Endodermal cell (in vitro differentiated cells): Measurements from ENCODE around the gene OR52M1. TPM values are rescaled to one million over a fixed set of nuclear protein-coding genes. Genes with fewer than 3 reads are reported as not detected.

ENCODE experiments used
- DNase-seq: peaks from one replicate; pipeline ENCODE4 v3.0.0-alpha.2; 2017
- H3K27ac ChIP-seq: 2 replicates; pipeline ENCODE4 v1.5.1; 2013; ENCODE audit warnings: mild to moderate bottlenecking, low read depth, low read length, moderate library complexity
- H3K27me3 ChIP-seq: 2 replicates; pipeline ENCODE4 v1.6.1; 2013; ENCODE audit warnings: mild to moderate bottlenecking, low read length, moderate library complexity; ENCODE audit not compliant: insufficient read depth, control insufficient read depth, poor library complexity, severe bottlenecking
- H3K36me3 ChIP-seq: 2 replicates; pipeline ENCODE4 v1.7.0; 2013; ENCODE audit warnings: mild to moderate bottlenecking, low read length, moderate library complexity; ENCODE audit not compliant: control insufficient read depth, insufficient read depth
- H3K4me1 ChIP-seq: one replicate; pipeline ENCODE4 v1.7.0; 2013; ENCODE audit warnings: low read length; ENCODE audit not compliant: control insufficient read depth, insufficient read depth
- H3K4me3 ChIP-seq: 2 replicates; pipeline ENCODE4 v1.5.1; 2013; ENCODE audit warnings: mild to moderate bottlenecking, low read length, moderate library complexity
- H3K9ac ChIP-seq: 2 replicates; pipeline ENCODE4 v1.6.1; 2013; ENCODE audit warnings: mild to moderate bottlenecking, low read length, moderate library complexity; ENCODE audit not compliant: poor library complexity, severe bottlenecking; ENCODE audit errors: extremely low read depth
- H3K9me3 ChIP-seq: 2 replicates; pipeline ENCODE4 v1.6.1; 2013; ENCODE audit warnings: mild to moderate bottlenecking, low read length, moderate library complexity; ENCODE audit not compliant: control insufficient read depth
- H3K27ac Mint-ChIP-seq: 2 replicates; pipeline ENCODE4 v1.8.0; 2020; ENCODE audit warnings: mixed read lengths
- H3K27me3 Mint-ChIP-seq: 2 replicates; pipeline ENCODE4 v1.8.0; 2021; ENCODE audit warnings: mild to moderate bottlenecking, mixed read lengths; ENCODE audit not compliant: insufficient read depth
- H3K36me3 Mint-ChIP-seq: 2 replicates; pipeline ENCODE4 v1.8.0; 2020; ENCODE audit warnings: low read depth, mixed read lengths
- H3K4me1 Mint-ChIP-seq: 2 replicates; pipeline ENCODE4 v1.8.0; 2020; ENCODE audit warnings: mixed read lengths
- H3K4me3 Mint-ChIP-seq: 2 replicates; pipeline ENCODE4 v1.8.0; 2020; ENCODE audit warnings: mild to moderate bottlenecking, moderate library complexity, mixed read lengths
- H3K9me3 Mint-ChIP-seq: 2 replicates; pipeline ENCODE4 v1.8.0; 2020; ENCODE audit warnings: mild to moderate bottlenecking, mixed read lengths
- WGBS, 2 experiments: methylation state at CpG; one replicate each; pipeline versions ENCODE4 v1.1.5 to v1.1.7; 2013; ENCODE audit warnings: missing lambda C conversion rate in 2 of 2, mixed read lengths in 1 of 2; ENCODE audit not compliant: insufficient coverage in 1 of 2, insufficient read length in 1 of 2; 5-methylcytosine and 5-hydroxymethylcytosine counted together
- total RNA-seq, 2 donors: library from RNA; stranded (reverse); fragmentation: NEBNext Ultra II Directional in 1 of 2; extraction: Animal tissue kit (Norgen Biotek cat#: 25700) in 1 of 2; gene quantifications; 2 replicates in 1 of 2; 3 replicates in 1 of 2; pipeline ENCODE4 v1.2.1, GENCODE V29; 2021
- TF ChIP-seq, protein P1 (sequence below): fragments of 200-600 bp; sonication (generic); conservative IDR thresholded peaks from 2 replicates; pipeline ENCODE4 v1.5.0; 2021; ENCODE audit warnings: antibody characterized with exemption, mild to moderate bottlenecking

OR52M1 gene
- total RNA-seq, 2 donors from 2014 or later = not detected

GRCh38 chr11:4593739-4594138, 48.7 kb downstream of the OR52M1 start, which contains the start of gene OR52I1:
OR52I1 (plus strand) TSS chr11:4594039; CDS start chr11:4594039, 0 bp downstream.
- H3K4me1 Mint-ChIP-seq = no peaks in the 10 kb centered on the region
- 82 to 85% methylated on average over 1 of the region's 1 CpG for WGBS, 2 experiments
- TF ChIP-seq, protein P1, sequence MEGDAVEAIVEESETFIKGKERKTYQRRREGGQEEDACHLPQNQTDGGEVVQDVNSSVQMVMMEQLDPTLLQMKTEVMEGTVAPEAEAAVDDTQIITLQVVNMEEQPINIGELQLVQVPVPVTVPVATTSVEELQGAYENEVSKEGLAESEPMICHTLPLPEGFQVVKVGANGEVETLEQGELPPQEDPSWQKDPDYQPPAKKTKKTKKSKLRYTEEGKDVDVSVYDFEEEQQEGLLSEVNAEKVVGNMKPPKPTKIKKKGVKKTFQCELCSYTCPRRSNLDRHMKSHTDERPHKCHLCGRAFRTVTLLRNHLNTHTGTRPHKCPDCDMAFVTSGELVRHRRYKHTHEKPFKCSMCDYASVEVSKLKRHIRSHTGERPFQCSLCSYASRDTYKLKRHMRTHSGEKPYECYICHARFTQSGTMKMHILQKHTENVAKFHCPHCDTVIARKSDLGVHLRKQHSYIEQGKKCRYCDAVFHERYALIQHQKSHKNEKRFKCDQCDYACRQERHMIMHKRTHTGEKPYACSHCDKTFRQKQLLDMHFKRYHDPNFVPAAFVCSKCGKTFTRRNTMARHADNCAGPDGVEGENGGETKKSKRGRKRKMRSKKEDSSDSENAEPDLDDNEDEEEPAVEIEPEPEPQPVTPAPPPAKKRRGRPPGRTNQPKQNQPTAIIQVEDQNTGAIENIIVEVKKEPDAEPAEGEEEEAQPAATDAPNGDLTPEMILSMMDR = no peak
- no peak within 1 kb of the TSS for H3K4me3 Mint-ChIP-seq
- H3K9me3 Mint-ChIP-seq = no peaks in the 10 kb centered on the region
- Histone ChIP-seq H3K9ac (no peak within 1 kb of the TSS), H3K36me3 (peaks cover 2% of the 10 kb centered on the region), H3K27ac (no peak within 1 kb of the TSS), H3K4me3 (no peak within 1 kb of the TSS), H3K27me3 (no peaks in the 10 kb centered on the region), H3K9me3 (no peaks in the 10 kb centered on the region), H3K4me1 (no peaks in the 10 kb centered on the region)
- no peak for DNase-seq
- peaks cover 14% of the 10 kb centered on the region for H3K36me3 Mint-ChIP-seq
- H3K27me3 Mint-ChIP-seq = peaks cover 3% of the 10 kb centered on the region
- no peak within 1 kb of the TSS for H3K27ac Mint-ChIP-seq

Other genes starting within 250 kb of the OR52M1 start
- gene OR52B4, start 176.8 kb upstream of the OR52M1 start, total RNA-seq = not detected
- 1 to 10 TPM; 9.8 to 10.0 TPM for gene TRIM21, start 151.5 kb upstream of the OR52M1 start, total RNA-seq
- not detected for gene OR52K2, start 95.9 kb upstream of the OR52M1 start, total RNA-seq
- not detected for gene OR52K1, start 62.5 kb upstream of the OR52M1 start, total RNA-seq
- gene OR52I2, start 36.6 kb downstream of the OR52M1 start, total RNA-seq = not detected
- gene OR52I1, start 48.8 kb downstream of the OR52M1 start, total RNA-seq = not detected
- gene TRIM68, start 63.0 kb downstream of the OR52M1 start, total RNA-seq = 10 to 100 TPM; 11.3 to 13.8 TPM
- not detected for gene OR51D1, start 92.3 kb downstream of the OR52M1 start, total RNA-seq
- not detected for gene OR51E1, start 98.8 kb downstream of the OR52M1 start, total RNA-seq
- not detected for gene OR51E2, start 152.7 kb downstream of the OR52M1 start, total RNA-seq
- gene MMP26, start 159.6 kb downstream of the OR52M1 start, total RNA-seq = not detected
- gene OR51F1, start 224.7 kb downstream of the OR52M1 start, total RNA-seq = not detected